GM10266 (cell line): ENCODE results near the gene LAIR2.
"Not testable (repeated sequence)": the region's sequence is repeated elsewhere in the genome, so short reads cannot be mapped to it uniquely, and the experiment has no call there.

ENCODE experiments used
- DNase-seq: peaks from one replicate; pipeline ENCODE4 v3.0.0; 2012; ENCODE audit errors: extremely low spot score
- TF ChIP-seq, protein P1 (sequence below): IDR thresholded peaks from 2 replicates; pipeline ENCODE4 v1.5.1; 2012; ENCODE audit warnings: mild to moderate bottlenecking, low read depth; ENCODE audit not compliant: control insufficient read depth, insufficient read depth; ENCODE audit errors: missing control alignments

Gene LAIR2

DNA sequence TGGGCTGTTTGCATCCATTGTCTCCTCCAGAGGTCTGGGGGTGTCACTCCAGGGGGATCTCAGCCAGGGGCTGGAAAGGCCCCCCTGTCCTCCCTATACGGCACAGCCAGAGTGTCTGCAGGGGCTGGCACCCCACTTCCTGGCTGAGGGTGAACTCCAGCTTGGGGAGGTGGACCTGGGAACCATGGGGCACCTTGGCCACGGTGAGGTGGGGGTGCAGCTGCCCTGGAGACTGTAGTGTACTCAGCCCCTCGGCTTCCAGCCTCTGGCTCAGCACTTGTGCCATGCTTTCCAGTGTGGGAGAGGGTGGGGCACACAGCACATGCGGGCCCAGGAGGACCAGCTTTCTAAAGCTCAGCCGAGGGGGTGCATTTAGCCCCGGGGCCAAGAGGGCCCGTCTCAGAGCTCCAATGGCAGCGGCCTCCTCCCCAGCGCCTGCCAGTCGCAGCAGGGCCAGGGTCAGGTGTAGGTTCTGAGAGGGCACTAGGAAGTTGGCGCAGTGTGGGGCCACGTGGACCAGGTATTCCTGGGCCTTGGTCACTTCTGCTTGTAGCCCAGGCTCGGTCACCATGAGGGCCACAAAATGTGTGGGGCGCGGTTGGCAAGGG is 40.5 kb upstream of the LAIR2 start:
- no peak for DNase-seq
- TF ChIP-seq, protein P1, sequence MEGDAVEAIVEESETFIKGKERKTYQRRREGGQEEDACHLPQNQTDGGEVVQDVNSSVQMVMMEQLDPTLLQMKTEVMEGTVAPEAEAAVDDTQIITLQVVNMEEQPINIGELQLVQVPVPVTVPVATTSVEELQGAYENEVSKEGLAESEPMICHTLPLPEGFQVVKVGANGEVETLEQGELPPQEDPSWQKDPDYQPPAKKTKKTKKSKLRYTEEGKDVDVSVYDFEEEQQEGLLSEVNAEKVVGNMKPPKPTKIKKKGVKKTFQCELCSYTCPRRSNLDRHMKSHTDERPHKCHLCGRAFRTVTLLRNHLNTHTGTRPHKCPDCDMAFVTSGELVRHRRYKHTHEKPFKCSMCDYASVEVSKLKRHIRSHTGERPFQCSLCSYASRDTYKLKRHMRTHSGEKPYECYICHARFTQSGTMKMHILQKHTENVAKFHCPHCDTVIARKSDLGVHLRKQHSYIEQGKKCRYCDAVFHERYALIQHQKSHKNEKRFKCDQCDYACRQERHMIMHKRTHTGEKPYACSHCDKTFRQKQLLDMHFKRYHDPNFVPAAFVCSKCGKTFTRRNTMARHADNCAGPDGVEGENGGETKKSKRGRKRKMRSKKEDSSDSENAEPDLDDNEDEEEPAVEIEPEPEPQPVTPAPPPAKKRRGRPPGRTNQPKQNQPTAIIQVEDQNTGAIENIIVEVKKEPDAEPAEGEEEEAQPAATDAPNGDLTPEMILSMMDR: no peak

GRCh38 chr19:54462655-54463530 is 39.7 kb upstream of the LAIR2 start:
- DNase-seq: peak; percentile 57
- TF ChIP-seq, protein P1: peak; percentile 17

DNA sequence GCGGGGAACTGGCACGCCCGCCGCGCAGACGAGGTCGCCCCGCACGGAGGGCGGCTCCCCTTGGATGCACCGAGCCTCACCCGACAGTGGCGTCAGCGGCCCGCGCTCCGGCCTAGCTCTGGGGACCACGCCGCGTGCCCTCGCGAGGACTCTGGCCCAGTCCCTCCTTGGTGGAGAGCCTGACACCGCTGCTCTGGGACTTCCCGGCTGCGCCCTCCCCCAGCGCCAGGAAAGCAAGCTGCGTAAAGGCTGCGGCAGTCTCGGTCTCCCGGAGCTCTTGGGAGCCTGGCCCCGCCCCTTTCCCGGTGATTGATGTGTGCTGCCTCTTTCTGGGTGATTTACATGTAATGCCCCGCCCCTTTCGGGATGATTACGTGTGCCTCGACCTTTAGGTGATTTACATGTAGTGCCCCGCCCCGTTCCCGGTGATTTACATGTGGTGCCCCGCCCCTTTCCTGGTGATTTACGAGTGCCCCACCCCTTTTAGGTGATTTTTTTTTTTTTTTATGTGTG is 39.0 kb upstream of the LAIR2 start, which contains the start of gene LENG9:
Gene LENG9, minus strand, starts transcription at position 248 of the 513 bp plus-strand sequence. CDS start 252 bp downstream, outside the sequence.
- TF ChIP-seq, protein P1: no peak
- peak; percentile 97 for DNase-seq

DNA sequence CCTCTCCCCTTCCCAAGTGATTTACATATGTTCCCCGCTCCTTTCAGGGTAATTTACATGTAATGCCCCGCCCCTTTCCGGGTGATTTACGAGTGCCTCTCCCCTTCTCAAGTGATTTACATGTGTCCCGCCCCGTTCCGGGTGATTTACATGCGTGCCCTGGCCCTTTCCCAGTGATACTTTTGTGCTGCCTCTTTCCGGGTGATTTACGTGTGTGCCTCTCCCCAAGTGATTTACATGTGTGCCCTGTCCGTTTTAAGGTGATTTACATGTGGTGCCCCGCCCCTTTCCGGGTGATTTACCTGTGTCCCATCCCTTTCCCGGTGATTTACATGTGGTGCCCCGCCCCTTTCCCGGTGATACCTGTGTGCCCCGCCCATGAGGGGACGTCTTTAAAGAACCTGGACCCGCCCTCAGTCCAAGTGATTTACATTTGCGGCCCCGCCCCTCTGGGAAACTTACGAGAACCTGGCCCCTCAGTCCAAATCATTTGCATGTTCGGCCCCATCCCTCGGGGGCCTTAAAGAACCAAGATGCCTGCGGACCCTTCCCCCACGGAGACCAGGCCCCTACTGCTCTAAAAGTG is 38.5 kb upstream of the LAIR2 start:
- TF ChIP-seq, protein P1: no peak
- DNase-seq: peak; percentile 93

DNA sequence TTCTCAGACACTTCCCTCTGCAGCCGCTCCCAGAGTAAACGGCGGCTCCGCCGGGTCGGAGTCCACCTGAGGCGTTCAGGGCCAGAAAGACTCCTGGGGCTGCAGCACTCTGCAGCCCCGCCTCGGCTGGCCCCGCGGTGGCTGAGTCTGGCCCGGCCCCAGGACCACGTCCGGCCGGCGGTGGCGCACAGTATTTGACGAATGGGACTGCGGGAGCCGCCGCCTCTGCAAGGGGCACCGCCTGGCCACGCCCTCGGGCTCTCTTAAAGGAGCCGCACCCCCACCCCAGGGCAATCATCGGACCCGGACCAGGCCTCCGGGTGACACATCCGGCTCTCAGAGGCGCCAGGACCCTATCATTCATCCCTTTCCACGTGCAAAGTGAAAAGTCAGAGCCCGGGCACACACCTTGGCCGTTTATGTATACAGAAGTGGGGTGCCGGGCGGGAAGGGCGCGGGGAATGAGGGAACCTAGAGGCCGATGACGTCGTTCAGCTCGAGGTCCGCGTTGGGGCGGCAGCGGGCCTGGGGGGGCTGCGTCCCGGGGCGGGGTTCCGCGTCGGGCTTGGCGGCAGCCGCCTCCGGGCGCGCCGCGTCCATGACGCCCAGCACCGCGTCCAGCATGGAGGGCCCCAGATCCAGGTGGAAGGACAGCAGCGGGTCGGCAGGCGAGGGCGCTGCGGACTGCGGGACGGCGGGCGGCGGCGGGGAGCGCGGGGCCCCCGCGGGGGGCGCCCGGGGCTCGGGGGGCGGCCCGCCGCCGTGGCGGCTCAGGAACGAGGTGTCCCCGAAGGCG is 37.8 kb upstream of the LAIR2 start:
- peak; percentile 95 for DNase-seq
- TF ChIP-seq, protein P1: no peak

- TF ChIP-seq, protein P1: no peak
- no peak for DNase-seq
These were observed 37.1 kb upstream of the LAIR2 start for GRCh38 chr19:54465426-54466109.

DNA sequence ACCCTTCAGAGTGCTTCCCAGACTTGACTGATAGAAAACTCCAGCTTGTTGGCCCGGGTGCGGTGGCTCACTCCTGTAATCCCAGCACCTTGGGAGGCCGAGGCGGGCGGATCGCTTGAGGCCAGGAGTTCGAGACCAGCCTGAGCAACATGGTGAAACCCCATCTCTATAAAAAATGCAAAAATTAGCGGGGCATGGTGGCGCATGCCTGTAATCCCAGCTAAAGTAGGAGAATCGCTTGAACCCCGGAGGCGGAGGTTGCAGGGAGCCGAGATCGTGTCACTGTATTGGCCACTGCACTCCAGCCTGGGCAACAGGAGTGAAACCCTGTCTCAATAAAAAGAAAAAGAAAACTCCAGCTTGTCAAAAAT is 36.5 kb upstream of the LAIR2 start:
- not testable (repeated sequence) for DNase-seq
